GM12892 (cell line): ENCODE results near the gene ALPK3.

ENCODE experiments used
- POLR2A ChIP-seq: IDR thresholded peaks from 2 replicates; pipeline ENCODE4 v1.6.1; 2011; ENCODE audit warnings: low read depth, low read length, control low read depth
- POLR2AphosphoS5 ChIP-seq: IDR thresholded peaks from 2 replicates; pipeline ENCODE4 v1.6.1; 2011; ENCODE audit warnings: low read depth, low read length, control low read depth
- TAF1 ChIP-seq: IDR thresholded peaks from 2 replicates; pipeline ENCODE4 v1.6.1; 2011; ENCODE audit warnings: low read depth, mild to moderate bottlenecking, control low read depth, low read length, borderline replicate concordance

GRCh38 chr15:84898761-84899160 lies 81.6 kb downstream of the ALPK3 start:
- TF ChIP-seq POLR2A (no peak), POLR2AphosphoS5 (no peak), TAF1 (no peak)
